ENCODE measurements around the gene GPR78.
"Not testable (repeated sequence)": the region's sequence is repeated elsewhere in the genome, so short reads cannot be mapped to it uniquely, and the experiment has no call there.

The GPR78 gene

DNA sequence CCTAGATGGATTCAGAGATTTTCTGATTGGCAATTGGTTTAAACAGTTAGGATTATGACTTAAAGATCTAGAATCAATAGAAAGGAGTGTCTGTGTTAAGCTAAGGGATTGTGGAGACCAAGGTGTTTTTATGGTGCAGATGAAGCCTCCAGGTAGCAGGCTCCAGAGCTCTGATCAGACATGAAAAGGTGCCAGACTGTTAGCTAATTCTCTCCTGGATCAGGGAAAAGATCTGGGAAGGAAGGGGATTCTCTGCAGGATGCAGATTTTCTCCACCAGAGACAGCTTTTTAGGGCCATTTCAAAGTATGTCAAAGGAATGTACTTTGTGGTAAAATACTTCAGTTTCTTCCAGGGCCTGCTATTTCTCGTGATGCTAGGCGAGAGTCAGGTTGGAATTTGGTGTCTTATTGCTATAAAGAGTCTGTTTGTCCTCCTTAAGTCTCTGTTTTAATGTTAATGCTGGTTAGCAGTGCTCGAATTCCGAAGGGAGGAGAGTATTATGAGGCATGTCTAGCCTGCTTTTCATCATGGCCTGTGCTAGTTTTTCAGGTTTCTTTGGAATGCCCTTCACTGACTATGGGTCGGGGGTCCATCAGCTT lies 12.0 kb upstream of the GPR78 start:
- DNase-seq, result no peak

DNA sequence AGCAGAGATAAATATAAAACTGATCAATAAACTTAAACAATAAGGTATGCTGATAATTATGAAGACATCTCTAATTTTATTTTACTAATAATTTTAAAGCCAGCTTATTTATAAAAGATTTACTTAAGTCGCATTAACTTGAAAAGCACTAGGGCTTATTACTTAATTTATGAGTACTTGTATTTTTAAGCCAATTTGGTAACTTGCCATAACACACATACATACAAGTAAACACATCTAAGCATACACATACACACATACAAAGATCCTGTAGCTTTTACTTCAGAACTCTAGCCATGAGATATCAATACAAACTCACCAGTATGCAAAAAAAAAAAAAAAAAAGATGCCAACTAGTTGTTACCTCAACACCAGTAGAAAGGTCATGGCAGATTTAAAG lies 10.0 kb upstream of the GPR78 start:
- no peak for DNase-seq

DNA sequence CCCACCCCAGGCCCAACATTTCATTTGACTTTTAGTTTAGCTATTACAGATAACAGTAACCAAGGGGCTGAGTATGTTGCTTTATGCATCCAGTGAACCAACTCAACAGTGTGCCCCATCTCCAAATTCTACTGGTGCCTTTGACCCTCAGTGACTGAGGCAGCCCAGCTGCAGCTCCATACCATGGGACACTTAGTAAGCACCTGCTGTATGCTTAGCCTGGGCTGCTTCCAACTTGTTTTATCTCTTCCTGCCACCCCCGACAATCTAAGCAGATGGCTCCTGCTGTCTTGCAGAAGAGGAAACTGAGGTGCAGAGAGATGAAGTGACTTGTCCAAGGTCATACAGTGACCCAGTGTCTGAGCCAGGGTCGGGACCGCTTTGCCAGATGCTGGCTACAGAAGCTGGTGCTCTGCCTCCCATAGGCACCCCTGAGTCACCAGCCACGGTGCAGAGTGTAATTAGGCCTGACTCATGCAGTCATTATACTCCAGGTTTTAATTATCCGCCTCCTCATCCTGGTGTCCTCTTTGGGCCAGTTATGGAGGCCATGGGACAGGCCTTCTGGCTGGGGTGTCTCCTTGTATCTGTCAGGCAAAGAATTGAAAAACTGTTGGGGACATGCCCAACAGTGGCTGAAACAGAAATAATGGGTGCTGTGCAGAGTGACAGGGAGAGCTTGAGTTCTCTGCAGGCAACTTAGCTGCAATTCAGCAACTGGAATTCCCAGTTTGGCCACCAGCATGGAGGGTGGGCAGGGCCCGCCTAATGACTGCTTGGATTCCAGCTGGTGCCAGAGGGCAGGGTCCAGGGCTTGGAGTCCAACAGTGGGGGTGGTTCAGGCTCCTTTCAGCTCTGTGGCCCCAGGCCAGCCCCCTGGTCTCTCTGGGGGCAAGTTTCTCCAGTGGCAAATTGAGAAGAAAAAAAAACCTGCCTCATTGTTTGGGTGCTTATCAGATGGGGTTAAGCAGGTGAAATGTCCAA lies 8.2 kb upstream of the GPR78 start:
- DNase-seq, result no peak

DNA sequence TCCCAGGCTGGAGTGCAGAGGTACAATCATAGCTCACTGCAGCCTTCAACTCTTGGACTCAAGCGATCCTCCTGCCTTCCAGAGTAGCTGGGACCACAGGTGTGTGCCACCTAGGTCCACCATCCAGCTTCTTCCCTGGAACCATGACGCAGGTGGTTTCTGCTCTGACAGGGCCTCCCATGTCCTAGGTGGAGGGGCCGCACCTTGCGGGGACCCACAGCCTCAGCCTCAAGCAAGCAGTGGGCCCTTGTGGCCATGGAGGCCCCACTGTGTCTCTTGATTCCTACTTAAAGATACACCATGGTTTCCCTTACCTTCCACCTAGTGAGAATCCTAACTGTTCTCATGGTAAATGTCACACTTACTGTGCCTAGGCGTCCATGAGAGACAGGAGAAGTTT lies 6.9 kb upstream of the GPR78 start:
- DNase-seq, result no peak

DNA sequence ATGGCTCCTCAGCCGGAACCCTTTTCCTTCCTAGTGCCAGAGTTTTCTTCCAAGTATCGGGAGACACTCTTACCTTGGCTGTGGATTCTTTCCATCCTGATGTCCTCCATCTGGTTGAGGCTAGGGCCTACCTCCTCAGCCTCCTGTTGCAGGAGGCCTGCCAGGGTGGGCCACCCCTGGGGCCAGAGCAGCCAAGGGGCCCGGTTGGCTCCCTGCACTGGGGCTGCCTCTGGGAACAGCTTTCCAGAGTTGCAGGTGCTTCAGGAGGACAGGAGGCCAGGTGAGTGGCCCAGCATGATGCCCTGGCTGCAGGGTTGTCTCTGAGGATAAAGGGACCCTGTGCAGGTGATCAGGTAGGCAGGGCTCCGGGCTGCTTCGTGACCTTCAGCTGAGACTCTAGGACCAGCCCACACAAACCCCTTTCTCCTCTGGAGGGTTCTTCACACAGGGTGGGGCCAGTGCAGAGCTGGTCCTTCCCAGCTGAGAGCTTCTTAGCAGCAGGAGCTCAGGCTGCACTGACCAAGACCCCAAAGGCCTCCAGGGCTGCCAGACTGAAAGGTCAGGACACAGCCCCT lies 5.3 kb upstream of the GPR78 start:
- DNase-seq, result no peak

DNA sequence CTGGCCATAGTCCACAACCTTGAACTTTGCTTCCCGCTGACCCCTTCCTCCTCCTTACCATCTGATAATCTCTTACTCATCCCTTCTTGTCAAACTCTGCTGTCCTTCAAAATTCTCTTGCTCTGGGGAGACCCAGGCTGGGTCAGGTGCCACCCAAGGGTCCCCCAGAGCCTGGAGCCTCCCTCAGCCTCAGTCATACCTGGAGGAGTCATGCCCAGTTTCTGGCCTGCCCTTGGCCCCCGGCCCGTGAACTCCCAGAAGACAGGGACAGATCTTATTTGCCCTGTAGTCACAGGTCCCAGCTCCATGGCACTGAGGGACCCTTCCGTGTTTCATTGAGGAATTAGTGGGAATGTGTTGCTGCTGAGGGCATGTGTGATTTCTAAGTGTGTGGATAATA lies 4.7 kb upstream of the GPR78 start:
- DNase-seq, result no peak

DNA sequence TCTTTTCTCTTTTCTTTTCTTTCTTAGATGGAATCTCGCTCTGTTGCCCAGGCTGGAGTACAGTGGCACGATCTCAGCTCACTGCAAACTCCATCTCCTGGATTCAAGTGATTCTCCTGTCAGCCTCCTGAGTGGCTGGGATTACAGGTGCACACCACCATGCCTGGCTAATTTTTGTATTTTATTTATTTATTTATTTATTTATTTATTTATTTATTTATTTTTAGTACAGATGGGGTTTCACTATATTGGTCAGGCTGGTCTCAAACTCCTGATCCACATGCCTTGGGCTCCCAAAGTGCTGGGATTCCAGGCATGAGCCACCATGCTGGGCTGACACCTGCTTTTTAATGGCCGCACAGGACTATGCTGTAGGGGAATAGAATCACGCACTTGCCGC lies 3.6 kb upstream of the GPR78 start:
- DNase-seq, result not testable (repeated sequence)

DNA sequence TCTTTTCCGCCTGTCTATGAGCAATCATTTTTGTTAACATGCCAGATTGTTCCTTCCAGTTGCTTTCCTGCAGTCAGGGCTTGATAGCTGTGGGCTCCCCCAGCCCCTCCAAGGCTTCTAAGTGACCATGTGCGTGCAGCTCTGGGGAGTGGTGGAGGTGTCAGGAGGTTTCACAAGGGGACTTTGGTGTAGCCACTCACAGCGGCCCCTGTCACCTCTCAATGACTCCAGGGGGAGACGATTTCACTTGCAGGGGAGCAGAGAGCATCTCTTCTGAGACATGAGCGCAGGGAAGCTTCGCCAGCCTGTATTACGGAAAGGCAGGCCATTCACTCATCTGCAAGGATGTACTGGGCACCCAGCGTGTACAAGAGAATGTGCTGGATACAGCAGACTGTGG lies 3.1 kb upstream of the GPR78 start:
- no peak for DNase-seq

DNA sequence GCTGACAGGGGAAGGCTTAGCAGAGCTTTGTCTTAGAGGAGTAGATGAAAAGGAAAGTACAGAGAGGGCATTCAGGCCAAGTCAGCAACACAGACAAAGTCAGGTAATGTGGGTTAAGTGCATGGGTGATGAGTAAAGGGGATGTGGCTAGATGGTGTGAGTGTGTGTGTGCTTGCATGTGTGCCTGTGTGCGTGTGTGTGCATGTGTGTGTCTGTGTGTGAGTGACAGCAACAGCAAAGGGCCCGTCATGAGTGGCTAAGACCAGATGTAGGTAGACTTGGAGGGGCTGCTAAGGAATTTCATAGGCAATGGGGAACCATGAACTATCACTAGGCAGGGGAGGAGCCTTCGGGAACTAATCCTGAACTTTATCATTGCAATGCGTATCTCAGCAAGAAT lies 2.2 kb upstream of the GPR78 start:
- DNase-seq, result no peak

DNA sequence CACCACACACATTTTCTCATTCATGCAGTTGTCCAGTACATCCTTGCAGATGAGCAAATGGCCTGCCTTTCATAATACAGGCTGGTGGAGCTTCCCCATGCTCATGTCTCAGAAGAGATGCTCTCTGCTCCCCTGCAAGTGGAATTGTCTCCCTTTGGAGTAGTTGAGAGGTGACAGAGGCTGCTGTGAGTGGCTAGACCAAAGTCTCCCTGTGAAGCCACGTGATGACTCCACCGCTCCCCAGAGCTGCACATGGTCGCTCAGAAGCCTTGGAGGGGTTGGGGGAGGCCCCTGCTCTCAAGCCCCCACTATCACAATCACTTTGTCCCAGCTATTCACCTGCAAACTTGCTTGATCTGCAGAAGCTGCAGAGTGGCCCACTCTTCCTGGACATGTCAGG lies 1.5 kb upstream of the GPR78 start:
- DNase-seq, result no peak

DNA sequence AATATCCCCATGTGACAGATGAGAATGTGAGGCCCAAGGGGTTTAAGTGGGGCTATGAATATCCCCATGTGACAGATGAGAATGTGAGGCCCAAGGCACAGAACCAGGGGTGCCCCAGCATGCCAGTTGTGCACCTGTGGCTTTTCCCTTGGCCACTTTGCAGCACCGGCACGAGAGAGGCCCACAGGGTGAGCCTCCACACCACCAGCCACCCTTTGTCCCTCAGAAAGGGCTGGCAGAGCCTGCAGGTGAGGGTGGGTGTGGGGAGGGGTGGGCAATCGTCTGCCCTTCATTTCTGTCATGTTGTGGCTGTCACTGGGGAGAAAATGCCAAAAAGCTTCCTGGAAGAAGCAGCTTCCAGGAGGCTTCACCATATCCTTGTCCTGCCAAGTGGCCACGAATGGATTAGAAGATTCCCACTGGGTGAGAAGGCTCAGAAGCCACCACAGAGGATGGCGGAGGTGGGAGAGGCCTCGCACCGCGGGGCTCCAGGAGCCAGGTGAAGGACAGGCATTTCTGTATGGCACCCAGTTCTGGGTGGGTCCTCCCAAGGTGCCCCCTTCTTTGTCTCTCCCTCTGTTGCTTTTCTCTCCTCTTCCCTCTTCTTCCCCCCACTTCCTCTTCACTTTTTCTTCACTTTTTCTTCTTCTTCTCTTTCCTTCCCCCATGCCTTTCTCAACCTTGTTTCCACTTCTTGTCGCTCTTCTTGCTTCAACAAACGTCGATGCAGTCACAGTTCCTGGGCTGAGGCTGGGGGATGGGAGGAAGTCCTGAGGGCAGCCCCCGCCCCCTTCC lies 469 bp upstream of the GPR78 start:
- DNase-seq, result no peak

DNA sequence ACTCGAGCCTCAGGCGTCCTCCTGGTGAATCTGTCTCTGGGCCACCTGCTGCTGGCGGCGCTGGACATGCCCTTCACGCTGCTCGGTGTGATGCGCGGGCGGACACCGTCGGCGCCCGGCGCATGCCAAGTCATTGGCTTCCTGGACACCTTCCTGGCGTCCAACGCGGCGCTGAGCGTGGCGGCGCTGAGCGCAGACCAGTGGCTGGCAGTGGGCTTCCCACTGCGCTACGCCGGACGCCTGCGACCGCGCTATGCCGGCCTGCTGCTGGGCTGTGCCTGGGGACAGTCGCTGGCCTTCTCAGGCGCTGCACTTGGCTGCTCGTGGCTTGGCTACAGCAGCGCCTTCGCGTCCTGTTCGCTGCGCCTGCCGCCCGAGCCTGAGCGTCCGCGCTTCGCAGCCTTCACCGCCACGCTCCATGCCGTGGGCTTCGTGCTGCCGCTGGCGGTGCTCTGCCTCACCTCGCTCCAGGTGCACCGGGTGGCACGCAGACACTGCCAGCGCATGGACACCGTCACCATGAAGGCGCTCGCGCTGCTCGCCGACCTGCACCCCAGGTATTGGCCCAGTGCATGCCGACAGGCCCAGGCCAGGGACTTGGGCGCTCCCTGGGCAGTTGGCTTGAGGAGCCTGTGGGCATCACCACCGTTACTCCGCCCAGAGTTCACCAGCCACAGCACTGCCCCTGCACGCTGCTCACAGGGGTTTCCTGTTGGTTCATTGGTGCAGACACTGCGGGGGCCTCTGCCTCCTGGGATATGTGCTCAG lies 1.1 kb downstream of the GPR78 start:
- DNase-seq, result no peak

DNA sequence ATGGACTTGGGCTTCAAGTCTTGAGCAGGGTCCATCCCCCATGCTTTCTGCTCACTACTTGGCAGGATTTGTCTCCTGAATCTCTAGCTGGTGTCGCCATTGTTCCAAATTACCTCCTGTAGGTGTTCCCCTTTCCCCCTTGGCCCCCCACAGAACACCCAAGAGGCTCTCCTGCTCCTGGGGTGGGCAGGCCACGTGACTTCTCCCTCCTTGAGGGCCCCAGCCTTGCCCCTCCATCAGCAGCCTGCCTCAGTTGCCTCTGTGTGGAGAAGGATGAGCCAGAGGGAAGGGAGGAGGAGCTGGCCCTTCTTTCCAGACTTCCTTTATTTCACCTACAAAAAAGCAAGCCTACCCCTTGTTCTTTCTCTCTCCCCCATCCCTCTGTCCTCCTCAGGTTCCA lies 1.8 kb downstream of the GPR78 start:
- no peak for DNase-seq

DNA sequence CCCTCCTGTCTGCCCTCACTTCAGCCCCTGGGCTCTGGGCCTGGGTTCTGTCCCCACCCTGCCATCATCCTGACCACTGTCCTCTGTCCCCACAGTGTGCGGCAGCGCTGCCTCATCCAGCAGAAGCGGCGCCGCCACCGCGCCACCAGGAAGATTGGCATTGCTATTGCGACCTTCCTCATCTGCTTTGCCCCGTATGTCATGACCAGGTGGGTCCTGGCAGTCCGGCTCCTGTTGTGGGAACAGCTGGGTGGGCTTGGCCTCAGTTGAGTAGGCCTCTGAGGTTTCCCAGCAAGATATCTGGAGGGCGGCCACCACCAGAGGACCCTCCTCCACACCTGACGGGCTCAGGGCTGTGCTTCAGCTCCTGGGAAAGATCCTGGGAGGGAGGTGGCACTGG lies 2.2 kb downstream of the GPR78 start:
- DNase-seq, result no peak

DNA sequence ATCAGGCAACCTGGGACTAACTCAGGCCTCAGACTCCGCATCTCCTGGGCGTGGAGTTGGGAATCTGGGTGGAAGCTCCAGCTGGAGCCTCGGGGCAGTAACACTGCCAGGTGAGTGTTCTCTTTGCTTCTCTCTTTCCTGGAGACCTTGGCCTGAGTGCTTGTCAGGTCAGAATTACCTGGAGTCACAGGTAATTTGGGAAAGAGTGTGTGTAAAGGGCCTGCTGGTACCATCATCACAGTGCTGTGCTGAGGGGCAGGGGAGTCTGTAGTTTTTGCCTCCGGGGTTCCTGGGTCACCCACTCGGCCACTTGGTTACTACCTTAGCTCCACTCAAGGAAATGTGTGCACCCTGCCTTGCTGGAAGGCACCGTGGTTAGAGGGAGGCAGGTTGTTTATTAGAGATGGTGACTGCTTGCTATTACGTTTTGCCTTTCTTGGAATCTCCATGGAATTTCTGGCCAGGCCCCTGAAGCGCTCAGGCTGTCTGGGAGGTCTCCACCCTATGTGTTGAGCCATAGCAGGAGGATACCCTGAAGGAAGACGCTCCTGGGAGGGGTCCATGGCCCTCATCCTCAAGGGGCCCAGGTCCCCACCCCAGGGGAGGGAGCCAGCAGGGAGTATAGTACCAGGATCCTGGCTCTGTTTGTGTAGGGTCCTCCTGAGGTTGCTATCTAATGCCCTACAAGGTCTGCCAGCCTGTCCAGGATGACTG lies 2.9 kb downstream of the GPR78 start:
- DNase-seq, result no peak

DNA sequence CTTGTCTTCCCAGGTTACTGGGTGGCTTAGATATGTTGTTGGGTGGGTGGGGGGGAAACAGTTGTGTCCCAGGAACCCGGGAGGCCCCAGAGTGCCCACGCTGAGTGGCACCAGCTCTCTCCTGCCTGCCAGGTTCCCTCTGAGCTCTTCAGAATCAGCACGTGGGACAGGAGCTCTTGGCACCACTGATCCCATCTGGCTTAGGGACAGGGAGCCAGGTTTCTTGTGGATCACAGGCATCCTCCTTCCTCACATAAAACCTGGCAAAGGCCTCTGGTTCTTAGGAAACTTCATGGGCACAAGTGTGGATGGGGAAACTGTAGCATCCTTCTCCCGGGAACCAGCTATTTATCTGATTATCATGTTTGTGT lies 3.4 kb downstream of the GPR78 start:
- no peak for DNase-seq

DNA sequence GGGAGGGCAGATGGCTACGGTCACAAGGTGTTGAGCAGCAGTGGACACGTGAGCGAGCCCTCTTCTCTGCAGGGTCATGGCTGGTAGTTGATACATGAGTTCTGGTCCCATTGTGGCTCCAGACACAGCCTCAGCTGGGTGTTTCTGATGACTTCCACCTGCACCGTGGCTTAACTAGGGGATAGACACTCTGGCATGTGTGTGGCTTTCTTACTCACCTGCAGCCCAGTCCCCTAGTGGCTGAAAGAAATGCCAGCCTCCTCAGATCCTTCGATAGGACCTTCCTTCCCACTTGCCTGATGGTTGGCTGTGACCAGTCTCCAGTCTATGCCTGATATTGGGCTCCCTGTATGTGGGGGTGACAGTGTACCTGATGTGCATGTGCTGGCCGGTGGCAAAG lies 5.0 kb downstream of the GPR78 start:
- DNase-seq, result no peak

DNA sequence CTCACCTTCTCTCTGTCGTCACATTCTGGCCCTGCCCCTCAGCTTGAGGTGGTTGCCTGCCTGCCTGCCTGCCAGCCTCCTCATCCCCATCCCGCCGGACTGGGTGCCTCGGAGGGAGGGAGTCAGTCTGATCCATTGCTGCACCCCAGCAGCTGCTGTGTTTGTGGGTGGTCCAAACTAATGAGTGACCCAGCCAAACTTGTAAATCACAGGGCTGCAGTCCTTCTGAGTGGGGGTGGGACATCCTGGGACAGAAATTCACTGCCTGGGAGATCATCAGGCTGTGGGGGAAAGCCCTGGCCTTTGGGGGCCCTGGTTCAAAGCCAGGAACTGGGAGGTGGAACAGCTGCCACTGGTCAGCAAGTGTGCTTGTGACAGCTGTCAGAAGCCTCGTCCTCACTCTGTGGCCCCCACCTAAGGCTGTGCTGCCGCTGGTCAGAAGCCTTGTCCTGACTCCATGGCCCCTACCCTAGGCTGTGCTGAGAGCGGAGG lies 5.6 kb downstream of the GPR78 start:
- no peak for DNase-seq

DNA sequence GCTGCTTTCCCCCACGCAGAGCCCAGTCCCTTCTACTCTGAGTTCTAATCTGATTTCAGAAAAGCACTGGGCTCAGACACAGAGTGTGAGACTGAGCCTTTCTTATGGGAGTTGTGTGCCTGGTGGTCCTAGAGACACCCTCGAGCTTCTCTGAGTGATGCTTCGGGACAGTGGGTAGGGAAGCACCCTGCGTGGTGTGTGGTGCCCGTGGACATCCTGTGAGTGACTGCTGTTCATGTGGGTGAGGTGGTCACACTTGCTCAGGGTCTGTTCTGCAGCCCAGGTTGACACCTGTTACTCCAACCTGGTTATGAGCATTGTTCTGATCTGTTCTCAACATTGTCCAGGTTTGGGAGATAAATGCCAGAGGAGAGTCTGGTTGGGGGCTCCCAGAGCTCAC lies 6.1 kb downstream of the GPR78 start:
- DNase-seq, result no peak

DNA sequence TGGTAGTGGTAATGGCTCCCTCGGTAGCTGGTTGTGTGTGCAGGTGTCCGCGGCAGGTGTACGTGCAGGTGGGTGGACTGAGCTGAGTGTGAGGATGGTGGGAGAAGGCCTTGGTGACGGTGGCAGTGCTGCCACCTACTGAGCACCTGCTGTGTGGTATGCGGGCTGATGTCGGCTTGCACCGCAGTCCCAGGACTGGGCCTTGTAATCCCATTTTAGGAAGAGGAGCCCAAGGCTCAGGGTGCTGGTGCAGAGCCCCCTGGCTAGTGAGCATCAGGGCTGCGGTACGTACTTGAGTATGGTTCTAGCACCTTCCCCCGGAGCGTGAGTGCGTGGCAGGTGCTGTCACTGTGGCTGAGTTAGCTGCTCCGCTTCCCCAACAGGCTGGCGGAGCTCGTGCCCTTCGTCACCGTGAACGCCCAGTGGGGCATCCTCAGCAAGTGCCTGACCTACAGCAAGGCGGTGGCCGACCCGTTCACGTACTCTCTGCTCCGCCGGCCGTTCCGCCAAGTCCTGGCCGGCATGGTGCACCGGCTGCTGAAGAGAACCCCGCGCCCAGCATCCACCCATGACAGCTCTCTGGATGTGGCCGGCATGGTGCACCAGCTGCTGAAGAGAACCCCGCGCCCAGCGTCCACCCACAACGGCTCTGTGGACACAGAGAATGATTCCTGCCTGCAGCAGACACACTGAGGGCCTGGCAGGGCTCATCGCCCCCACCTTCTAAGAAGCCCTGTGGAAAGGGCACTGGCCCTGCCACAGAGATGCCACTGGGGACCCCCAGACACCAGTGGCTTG lies 6.7 kb downstream of the GPR78 start:
- DNase-seq, result no peak
